ENCODE data around the gene DECR2.
A peak's percentile ranks its signal among the peaks of the same experiment; 100 is the strongest.
"Not testable (repeated sequence)": the region's sequence is repeated elsewhere in the genome, so short reads cannot be mapped to it uniquely, and the experiment has no call there.

DECR2 gene

GRCh38 chr16:367333-367903 is 34.3 kb upstream of the DECR2 start:
- DNase-seq = no peak

- DNase-seq = no peak
Observed at GRCh38 chr16:368388-369158, 33.1 kb upstream of the DECR2 start.

GRCh38 chr16:369275-369865 is 32.3 kb upstream of the DECR2 start:
- no peak for DNase-seq

GRCh38 chr16:369866-370436 is 31.7 kb upstream of the DECR2 start:
- DNase-seq = no peak

GRCh38 chr16:370443-370842 is 31.2 kb upstream of the DECR2 start, which contains the start of gene MRPL28:
Gene MRPL28 (minus strand): TSS chr16:370538. CDS start chr16:370218, 320 bp downstream.
- DNase-seq = peak; percentile 98

- no peak for DNase-seq
Observed at GRCh38 chr16:370979-371514, 30.6 kb upstream of the DECR2 start.

GRCh38 chr16:371515-372301 is 30.0 kb upstream of the DECR2 start:
- no peak for DNase-seq

GRCh38 chr16:372302-372983 is 29.2 kb upstream of the DECR2 start:
- no peak for DNase-seq

GRCh38 chr16:373020-373598 is 28.6 kb upstream of the DECR2 start:
- no peak for DNase-seq

GRCh38 chr16:373848-374615 is 27.7 kb upstream of the DECR2 start:
- no peak for DNase-seq

- no peak for DNase-seq
Observed at GRCh38 chr16:374616-374926, 27.1 kb upstream of the DECR2 start.

GRCh38 chr16:375212-375611 is 26.5 kb upstream of the DECR2 start:
- DNase-seq = no peak

- DNase-seq = no peak
Observed at GRCh38 chr16:375927-376816, 25.5 kb upstream of the DECR2 start.

GRCh38 chr16:376817-377418 is 24.8 kb upstream of the DECR2 start:
- DNase-seq = no peak

- no peak for DNase-seq
Observed at GRCh38 chr16:377419-377951, 24.2 kb upstream of the DECR2 start.

GRCh38 chr16:378113-378820 is 23.4 kb upstream of the DECR2 start:
- DNase-seq = not testable (repeated sequence)

GRCh38 chr16:378821-379182 is 22.9 kb upstream of the DECR2 start:
- no peak for DNase-seq

GRCh38 chr16:379183-379960 is 22.3 kb upstream of the DECR2 start:
- DNase-seq = no peak

All from RPMI8226 (cell line).